ENCODE results near the gene UGT1A7.
"Not testable (repeated sequence)": the region's sequence is repeated elsewhere in the genome, so short reads cannot be mapped to it uniquely, and the experiment has no call there.

Gene UGT1A7

GRCh38 chr2:233643128-233643527 lies 38.6 kb upstream of the UGT1A7 start:
- no peak overlapping the region for H3K4me2 ChIP-seq (ENCODE audit: insufficient read depth, low read length)
- no peak overlapping the region for H3K27ac ChIP-seq (ENCODE audit: low read length)
- no peak overlapping the region for H3K9ac ChIP-seq (ENCODE audit: low read depth, low read length)
- peaks cover 3% of the 10 kb centered on the region for H3K27me3 ChIP-seq (ENCODE audit: insufficient read depth, low read length, poor library complexity)
- H3K79me2 ChIP-seq (ENCODE audit: insufficient read depth, low read length) = no peaks in the 10 kb centered on the region
- H3K4me1 ChIP-seq (ENCODE audit: insufficient read depth, low read length) = no peaks in the 10 kb centered on the region
- TF ChIP-seq CTCF (IDR thresholded peaks at IDR 0.05; ENCODE audit: borderline replicate concordance, extremely low read depth, low read length, poor library complexity, severe bottlenecking) = peak; percentile 43
- TF ChIP-seq EZH2 (IDR thresholded peaks at IDR 0.05; ENCODE audit: borderline replicate concordance, low read depth, low read length, severe bottlenecking) = no peak
- H4K20me1 ChIP-seq (ENCODE audit: insufficient read depth, low read length) = no peaks in the 10 kb centered on the region
- no peak overlapping the region for H3K4me3 ChIP-seq (ENCODE audit: low read depth in 1 of 2, low read length in 2 of 2)
- H3K36me3 ChIP-seq (ENCODE audit: insufficient read depth, low read length) = no peaks in the 10 kb centered on the region
- H2AFZ ChIP-seq (ENCODE audit: low read depth, low read length) = no peak overlapping the region
- H3K9me3 ChIP-seq (ENCODE audit: insufficient read depth, low read length, severe bottlenecking) = peaks cover 5% of the 10 kb centered on the region
- ATAC-seq (ENCODE audit: insufficient read depth, low read depth) = no peak
- peak; percentile 11 for DNase-seq

GRCh38 chr2:233646033-233646432 lies 35.7 kb upstream of the UGT1A7 start:
- not testable (repeated sequence) for H3K27me3 ChIP-seq (ENCODE audit: insufficient read depth, low read length, poor library complexity); H3K9ac ChIP-seq (ENCODE audit: low read depth, low read length); H4K20me1 ChIP-seq (ENCODE audit: insufficient read depth, low read length); H3K27ac ChIP-seq (ENCODE audit: low read length); H3K4me1 ChIP-seq (ENCODE audit: insufficient read depth, low read length); H3K36me3 ChIP-seq (ENCODE audit: insufficient read depth, low read length); H2AFZ ChIP-seq (ENCODE audit: low read depth, low read length); H3K4me3 ChIP-seq (ENCODE audit: low read depth in 1 of 2, low read length in 2 of 2); DNase-seq; H3K9me3 ChIP-seq (ENCODE audit: insufficient read depth, low read length, severe bottlenecking); ATAC-seq (ENCODE audit: insufficient read depth, low read depth); H3K4me2 ChIP-seq (ENCODE audit: insufficient read depth, low read length); H3K79me2 ChIP-seq (ENCODE audit: insufficient read depth, low read length)

GRCh38 chr2:233650981-233651380 lies 30.7 kb upstream of the UGT1A7 start:
- Histone ChIP-seq H3K36me3 (ENCODE audit: insufficient read depth, low read length) (no peaks in the 10 kb centered on the region), H3K9me3 (ENCODE audit: insufficient read depth, low read length, severe bottlenecking) (peaks cover 2% of the 10 kb centered on the region), H3K4me2 (ENCODE audit: insufficient read depth, low read length) (no peak overlapping the region), H2AFZ (ENCODE audit: low read depth, low read length) (no peak overlapping the region), H4K20me1 (ENCODE audit: insufficient read depth, low read length) (no peaks in the 10 kb centered on the region), H3K4me3 (ENCODE audit: low read depth in 1 of 2, low read length in 2 of 2) (no peak overlapping the region), H3K27ac (ENCODE audit: low read length) (no peak overlapping the region), H3K79me2 (ENCODE audit: insufficient read depth, low read length) (no peaks in the 10 kb centered on the region), H3K4me1 (ENCODE audit: insufficient read depth, low read length) (no peaks in the 10 kb centered on the region), H3K9ac (ENCODE audit: low read depth, low read length) (no peak overlapping the region), H3K27me3 (ENCODE audit: insufficient read depth, low read length, poor library complexity) (no peaks in the 10 kb centered on the region)
- ATAC-seq (ENCODE audit: insufficient read depth, low read depth) (no peak), DNase-seq (no peak)
- TF ChIP-seq EZH2 (IDR thresholded peaks at IDR 0.05; ENCODE audit: borderline replicate concordance, low read depth, low read length, severe bottlenecking) (no peak), CTCF (IDR thresholded peaks at IDR 0.05; ENCODE audit: borderline replicate concordance, extremely low read depth, low read length, poor library complexity, severe bottlenecking) (no peak)

GRCh38 chr2:233651430-233651829 lies 30.3 kb upstream of the UGT1A7 start:
- H3K4me3 ChIP-seq (ENCODE audit: low read depth in 1 of 2, low read length in 2 of 2) = no peak overlapping the region
- H3K9ac ChIP-seq (ENCODE audit: low read depth, low read length) = no peak overlapping the region
- no peak overlapping the region for H3K4me2 ChIP-seq (ENCODE audit: insufficient read depth, low read length)
- no peaks in the 10 kb centered on the region for H3K9me3 ChIP-seq (ENCODE audit: insufficient read depth, low read length, severe bottlenecking)
- H3K79me2 ChIP-seq (ENCODE audit: insufficient read depth, low read length) = no peaks in the 10 kb centered on the region
- no peaks in the 10 kb centered on the region for H4K20me1 ChIP-seq (ENCODE audit: insufficient read depth, low read length)
- no peak overlapping the region for H2AFZ ChIP-seq (ENCODE audit: low read depth, low read length)
- no peaks in the 10 kb centered on the region for H3K27me3 ChIP-seq (ENCODE audit: insufficient read depth, low read length, poor library complexity)
- no peaks in the 10 kb centered on the region for H3K36me3 ChIP-seq (ENCODE audit: insufficient read depth, low read length)
- H3K27ac ChIP-seq (ENCODE audit: low read length) = no peak overlapping the region
- DNase-seq = no peak
- TF ChIP-seq EZH2 (IDR thresholded peaks at IDR 0.05; ENCODE audit: borderline replicate concordance, low read depth, low read length, severe bottlenecking) (no peak), CTCF (IDR thresholded peaks at IDR 0.05; ENCODE audit: borderline replicate concordance, extremely low read depth, low read length, poor library complexity, severe bottlenecking) (no peak)
- no peak for ATAC-seq (ENCODE audit: insufficient read depth, low read depth)
- no peaks in the 10 kb centered on the region for H3K4me1 ChIP-seq (ENCODE audit: insufficient read depth, low read length)

All from DND-41 (cell line).